ENCODE measurements around the gene ACP3.

DNA sequence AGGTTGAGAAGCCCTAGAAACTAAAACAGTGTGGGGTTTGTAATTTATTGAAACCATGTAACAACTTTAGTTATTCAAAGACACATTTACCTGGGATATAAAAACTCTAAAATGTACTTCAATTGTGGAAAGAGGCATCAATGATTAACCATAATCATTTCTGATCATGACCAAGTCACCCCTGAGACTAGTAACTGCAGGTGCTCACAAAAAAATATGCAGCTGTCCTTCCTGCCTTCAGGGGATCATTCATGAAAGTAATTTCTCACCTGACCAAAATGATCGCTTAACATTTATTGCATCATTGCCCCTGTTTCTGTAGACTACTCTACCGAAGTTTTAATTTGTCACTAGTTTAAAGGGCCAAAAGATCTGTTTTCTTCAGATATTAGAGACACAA lies 9.0 kb downstream of the ACP3 start:
- TF ChIP-seq, protein P1, sequence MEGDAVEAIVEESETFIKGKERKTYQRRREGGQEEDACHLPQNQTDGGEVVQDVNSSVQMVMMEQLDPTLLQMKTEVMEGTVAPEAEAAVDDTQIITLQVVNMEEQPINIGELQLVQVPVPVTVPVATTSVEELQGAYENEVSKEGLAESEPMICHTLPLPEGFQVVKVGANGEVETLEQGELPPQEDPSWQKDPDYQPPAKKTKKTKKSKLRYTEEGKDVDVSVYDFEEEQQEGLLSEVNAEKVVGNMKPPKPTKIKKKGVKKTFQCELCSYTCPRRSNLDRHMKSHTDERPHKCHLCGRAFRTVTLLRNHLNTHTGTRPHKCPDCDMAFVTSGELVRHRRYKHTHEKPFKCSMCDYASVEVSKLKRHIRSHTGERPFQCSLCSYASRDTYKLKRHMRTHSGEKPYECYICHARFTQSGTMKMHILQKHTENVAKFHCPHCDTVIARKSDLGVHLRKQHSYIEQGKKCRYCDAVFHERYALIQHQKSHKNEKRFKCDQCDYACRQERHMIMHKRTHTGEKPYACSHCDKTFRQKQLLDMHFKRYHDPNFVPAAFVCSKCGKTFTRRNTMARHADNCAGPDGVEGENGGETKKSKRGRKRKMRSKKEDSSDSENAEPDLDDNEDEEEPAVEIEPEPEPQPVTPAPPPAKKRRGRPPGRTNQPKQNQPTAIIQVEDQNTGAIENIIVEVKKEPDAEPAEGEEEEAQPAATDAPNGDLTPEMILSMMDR (optimal IDR thresholded peaks at IDR 0.05 in 1 of 3, IDR thresholded peaks at IDR 0.05 in 1 of 3, conservative IDR thresholded peaks at IDR 0.05 in 1 of 3; ENCODE audit: extremely low read depth in 1 of 3, insufficient read depth in 2 of 3, low read length in 3 of 3): no peak
- no peak for TF ChIP-seq EZH2 (IDR thresholded peaks at IDR 0.05; ENCODE audit: low read length)

All from keratinocyte (primary cell).